VCaP (cell line): Measurements from ENCODE around the gene SRP9.

Source experiments
- H3K27ac ChIP-seq: fragments of 450-650 bp; 2 replicates; pipeline ENCODE4 v1.5.1; 2017
- TF ChIP-seq, protein P1 (sequence below): fragments of 450-650 bp; conservative IDR thresholded peaks from 2 replicates; pipeline ENCODE4 v1.5.1; 2017; ENCODE audit warnings: mild to moderate bottlenecking, moderate library complexity

The SRP9 gene

DNA sequence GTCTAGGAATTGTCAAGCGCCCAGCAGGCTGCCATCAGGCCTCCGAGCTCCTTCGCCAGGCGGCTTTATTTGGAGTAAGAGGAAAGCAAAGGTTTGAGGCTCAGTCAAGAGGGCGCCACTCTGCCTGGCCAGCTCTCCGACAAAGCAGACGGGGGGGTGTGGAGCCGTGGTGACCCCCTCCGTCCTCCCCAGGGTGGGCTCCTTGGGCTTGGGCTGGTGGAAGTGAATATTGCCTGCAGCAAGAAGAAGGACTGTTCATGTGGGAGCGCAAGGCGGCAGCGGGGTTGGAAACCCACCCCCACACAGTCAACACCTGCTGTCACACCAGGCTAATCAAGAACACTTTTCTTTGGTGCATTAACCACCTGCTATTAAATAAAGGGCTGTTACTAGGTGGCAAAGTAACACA, 46.9 kb downstream of the SRP9 start:
- TF ChIP-seq, protein P1, sequence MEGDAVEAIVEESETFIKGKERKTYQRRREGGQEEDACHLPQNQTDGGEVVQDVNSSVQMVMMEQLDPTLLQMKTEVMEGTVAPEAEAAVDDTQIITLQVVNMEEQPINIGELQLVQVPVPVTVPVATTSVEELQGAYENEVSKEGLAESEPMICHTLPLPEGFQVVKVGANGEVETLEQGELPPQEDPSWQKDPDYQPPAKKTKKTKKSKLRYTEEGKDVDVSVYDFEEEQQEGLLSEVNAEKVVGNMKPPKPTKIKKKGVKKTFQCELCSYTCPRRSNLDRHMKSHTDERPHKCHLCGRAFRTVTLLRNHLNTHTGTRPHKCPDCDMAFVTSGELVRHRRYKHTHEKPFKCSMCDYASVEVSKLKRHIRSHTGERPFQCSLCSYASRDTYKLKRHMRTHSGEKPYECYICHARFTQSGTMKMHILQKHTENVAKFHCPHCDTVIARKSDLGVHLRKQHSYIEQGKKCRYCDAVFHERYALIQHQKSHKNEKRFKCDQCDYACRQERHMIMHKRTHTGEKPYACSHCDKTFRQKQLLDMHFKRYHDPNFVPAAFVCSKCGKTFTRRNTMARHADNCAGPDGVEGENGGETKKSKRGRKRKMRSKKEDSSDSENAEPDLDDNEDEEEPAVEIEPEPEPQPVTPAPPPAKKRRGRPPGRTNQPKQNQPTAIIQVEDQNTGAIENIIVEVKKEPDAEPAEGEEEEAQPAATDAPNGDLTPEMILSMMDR = no peak
- peak overlapping the region; percentile 40; the same call in 1 of the 2 replicates for H3K27ac ChIP-seq

DNA sequence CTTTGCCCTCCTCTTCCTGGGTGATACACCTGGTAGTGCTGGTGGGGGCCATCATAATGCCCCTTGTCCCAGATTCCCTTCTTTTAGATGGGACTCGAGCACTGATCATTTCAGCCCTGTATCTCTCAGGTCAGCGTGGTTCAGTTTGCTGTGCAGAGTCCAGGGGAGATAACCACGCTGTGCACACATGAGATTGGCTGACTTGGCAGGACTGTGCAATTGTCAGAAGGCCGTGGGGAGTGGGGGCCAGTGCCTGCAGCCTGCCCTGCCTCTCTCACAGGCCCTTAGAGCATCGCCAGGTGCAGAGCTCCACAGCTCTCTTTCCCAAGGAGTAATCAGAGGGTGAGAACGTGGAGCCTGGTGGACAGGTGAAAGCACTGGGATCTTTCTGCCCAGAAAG, 47.5 kb downstream of the SRP9 start:
- H3K27ac ChIP-seq = peak overlapping the region; percentile 40; the same call in 1 of the 2 replicates
- TF ChIP-seq, protein P1 = no peak

DNA sequence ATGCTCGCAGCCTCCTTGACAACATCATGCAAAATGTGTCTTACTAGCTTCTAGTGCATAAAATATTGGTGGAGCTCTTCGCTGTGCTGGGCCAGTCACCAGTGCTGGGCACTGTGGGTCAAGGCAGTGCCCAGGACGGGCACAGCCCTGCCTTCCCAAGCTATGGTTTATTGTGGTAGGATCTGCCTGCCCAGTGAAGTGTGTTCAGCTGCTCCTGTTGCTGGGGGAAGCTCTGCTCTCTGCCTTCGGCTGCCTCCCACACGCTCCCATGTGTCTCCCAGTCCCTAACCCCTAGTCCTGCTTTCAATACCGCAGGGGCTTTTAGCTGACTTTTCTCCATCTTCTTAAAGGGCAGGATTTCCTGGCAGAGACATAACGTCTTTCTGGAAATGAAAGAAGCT, 48.0 kb downstream of the SRP9 start:
- H3K27ac ChIP-seq = peak overlapping the region; percentile 40; the same call in 1 of the 2 replicates

DNA sequence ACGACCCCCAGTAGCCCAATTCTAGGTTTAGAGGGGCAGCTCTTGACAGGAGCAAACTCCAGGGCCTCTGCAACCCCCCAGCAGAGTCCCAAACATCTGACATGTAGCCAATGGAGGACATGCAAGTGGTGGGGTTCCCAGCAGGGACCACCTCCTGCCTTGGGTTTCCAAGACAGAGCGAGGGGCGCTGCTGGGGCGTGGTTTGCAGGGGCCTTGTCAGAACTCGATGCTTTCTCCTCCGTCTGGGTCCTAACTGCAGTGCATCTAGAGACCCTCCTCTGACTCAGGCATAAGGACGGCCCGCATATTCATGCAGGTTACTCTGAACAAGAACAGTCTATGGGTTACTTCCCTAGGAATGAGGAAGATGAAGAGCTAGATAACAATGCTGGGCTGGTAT, 49.5 kb downstream of the SRP9 start:
- TF ChIP-seq, protein P1 = no peak
- H3K27ac ChIP-seq = no peak overlapping the region

More for the DNA sequence above, 48.0 kb downstream of the SRP9 start:
- TF ChIP-seq, protein P1 = no peak

DNA sequence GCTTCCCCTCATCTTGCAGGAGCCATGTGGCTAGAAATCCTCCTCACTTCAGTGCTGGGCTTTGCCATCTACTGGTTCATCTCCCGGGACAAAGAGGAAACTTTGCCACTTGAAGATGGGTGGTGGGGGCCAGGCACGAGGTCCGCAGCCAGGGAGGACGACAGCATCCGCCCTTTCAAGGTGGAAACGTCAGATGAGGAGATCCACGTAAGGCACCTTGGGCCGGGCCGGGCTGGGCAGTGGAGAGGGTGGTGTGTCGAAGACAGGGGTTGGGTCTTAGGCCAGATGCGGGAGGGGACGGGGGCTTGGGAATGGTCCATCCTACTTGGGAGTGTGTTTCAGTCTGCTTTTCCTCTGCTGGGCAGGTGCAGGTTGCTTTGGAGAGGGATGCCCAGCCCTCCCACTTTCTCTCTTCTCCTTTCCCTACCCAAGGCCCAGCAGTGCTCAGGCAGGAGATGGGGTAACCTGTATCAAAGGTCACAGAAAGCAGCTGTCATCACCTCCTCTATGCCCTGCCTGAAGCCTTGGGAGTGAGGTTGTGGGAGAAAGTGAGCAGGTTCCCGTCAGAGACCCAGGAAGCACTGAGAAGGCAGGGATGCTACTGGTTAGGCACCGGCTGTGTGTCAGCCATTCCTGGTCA, 51.2 kb downstream of the SRP9 start:
- no peak overlapping the region for H3K27ac ChIP-seq
- TF ChIP-seq, protein P1 = no peak

DNA sequence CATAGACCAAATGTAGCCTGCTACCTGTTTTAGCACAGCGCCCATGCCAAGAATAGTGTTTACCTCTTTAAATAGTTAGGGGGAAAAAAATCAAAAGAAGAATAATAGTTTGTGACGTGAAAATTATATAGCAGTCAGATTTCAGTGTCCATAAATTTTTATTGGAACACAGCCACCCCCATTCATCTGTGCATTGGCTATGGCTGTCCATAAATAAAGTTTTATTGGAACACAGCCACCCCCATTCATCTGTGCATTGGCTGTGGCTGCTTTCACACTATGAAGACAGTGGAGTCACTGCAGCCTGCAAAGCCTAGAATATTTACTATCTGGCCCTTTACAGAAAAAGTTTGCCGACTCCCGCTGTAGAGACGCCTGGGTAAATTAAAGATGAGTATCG, 53.2 kb downstream of the SRP9 start:
- no peak overlapping the region for H3K27ac ChIP-seq
- TF ChIP-seq, protein P1 = no peak

DNA sequence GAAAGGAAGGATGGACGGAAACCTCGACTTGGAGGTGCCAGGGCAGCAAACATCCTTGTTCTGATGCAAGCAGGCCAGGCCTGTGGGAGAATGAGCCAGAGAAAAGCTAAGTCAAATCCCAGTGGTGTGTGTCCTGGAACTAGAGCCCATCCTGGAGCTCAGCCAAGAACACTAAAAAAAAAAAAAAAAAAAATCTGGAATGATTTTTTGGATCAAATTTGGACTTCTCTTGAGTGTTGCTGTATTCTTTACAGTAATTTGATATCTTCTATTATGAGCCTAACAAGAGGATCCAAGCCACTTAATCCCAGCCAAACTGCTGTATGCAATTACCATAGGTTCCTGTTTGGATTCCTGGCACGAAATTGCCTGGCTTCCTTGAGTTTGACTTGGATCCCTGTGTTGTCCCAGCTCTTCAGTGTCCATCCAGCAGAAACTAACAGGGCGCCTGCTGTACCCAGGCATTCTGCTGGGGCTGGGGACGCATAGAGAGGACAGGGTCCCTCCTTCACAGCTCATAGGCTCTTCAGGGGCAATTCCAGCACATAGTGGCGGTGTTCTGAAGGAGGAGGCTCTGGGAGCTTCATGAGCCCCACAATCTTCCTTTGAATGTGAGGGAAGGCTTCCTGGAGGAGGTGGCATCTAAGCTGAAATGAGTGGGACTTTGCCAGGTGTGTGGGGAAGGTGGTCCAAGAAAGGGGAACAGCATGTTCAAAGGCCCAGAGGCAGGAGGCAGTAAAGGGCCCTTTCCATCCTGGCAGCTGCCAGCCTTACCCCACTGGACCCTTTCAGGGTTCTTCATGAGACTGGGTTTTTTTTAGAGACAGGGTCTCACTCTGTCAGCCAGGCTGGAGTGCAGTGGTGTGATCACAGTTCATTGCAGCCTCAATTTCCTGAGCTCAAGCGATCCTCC, 57.0 kb downstream of the SRP9 start:
- TF ChIP-seq, protein P1 = no peak
- peak overlapping the region; percentile 66 for H3K27ac ChIP-seq
